HepG2 (cell line): Measurements from ENCODE around the gene COLEC12. TPM values are rescaled to one million over a fixed set of nuclear protein-coding genes. Genes with fewer than 3 reads are reported as not detected.
A peak's percentile ranks its signal among the peaks of the same experiment; 100 is the strongest.

Source experiments
- CBX1 ChIP-seq: IDR thresholded peaks from one replicate; pipeline ENCODE4 v1.6.1; 2016; ENCODE audit warnings: antibody characterized with exemption, low read depth
- HDAC1 ChIP-seq: sonication (generic); formaldehyde crosslinking; IDR thresholded peaks from 2 replicates; pipeline ENCODE4 v1.5.1; 2020; ENCODE audit warnings: mild to moderate bottlenecking, missing genetic modification reagents
- KLF11 ChIP-seq: IDR thresholded peaks from 2 replicates; pipeline ENCODE4 v1.6.1; 2016; ENCODE audit warnings: missing compliant biosample characterization
- LCORL ChIP-seq, 2 experiments: fragments of 450-650 bp in 1 of 2; sonication (generic) in 1 of 2; formaldehyde crosslinking in 1 of 2; IDR thresholded peaks; 2 replicates each; pipeline versions ENCODE4 v1.5.0 to v1.6.1; 2017 to 2020; ENCODE audit warnings: antibody characterized with exemption in 1 of 2, missing genetic modification reagents in 1 of 2
- MLLT10 ChIP-seq: sonication (generic); formaldehyde crosslinking; IDR thresholded peaks from 2 replicates; pipeline ENCODE4 v1.4.0; 2020; ENCODE audit warnings: missing genetic modification reagents
- TBX2 ChIP-seq: sonication (generic); formaldehyde crosslinking; IDR thresholded peaks from 2 replicates; pipeline ENCODE4 v1.5.0; 2020; ENCODE audit warnings: missing genetic modification reagents, mild to moderate bottlenecking, borderline replicate concordance
- USF2 ChIP-seq, 2 experiments: sonication (generic) in 1 of 2; formaldehyde crosslinking in 1 of 2; IDR thresholded peaks; 2 replicates each; pipeline versions ENCODE4 v1.5.1 to v1.6.1; 2011 to 2020; ENCODE audit warnings: borderline replicate concordance in 1 of 2, low read depth in 1 of 2, low read length in 1 of 2, mild to moderate bottlenecking in 1 of 2, missing genetic modification reagents in 1 of 2, moderate library complexity in 1 of 2
- ZBED4 ChIP-seq: sonication (generic); formaldehyde crosslinking; IDR thresholded peaks from 2 replicates; pipeline ENCODE4 v1.4.0; 2020; ENCODE audit warnings: missing genetic modification reagents, borderline replicate concordance
- ZFP37 ChIP-seq: sonication (generic); formaldehyde crosslinking; IDR thresholded peaks from 2 replicates; pipeline ENCODE4 v1.4.0; 2020; ENCODE audit warnings: missing genetic modification reagents, borderline replicate concordance
- ZFP82 ChIP-seq: sonication (generic); formaldehyde crosslinking; IDR thresholded peaks from 2 replicates; pipeline ENCODE4 v1.5.1; 2020; ENCODE audit warnings: mild to moderate bottlenecking, missing genetic modification reagents, borderline replicate concordance
- ZMYM4 ChIP-seq: sonication (generic); formaldehyde crosslinking; IDR thresholded peaks from 2 replicates; pipeline ENCODE4 v1.8.1; 2023; ENCODE audit warnings: mild to moderate bottlenecking, missing genetic modification reagents
- ZNF317 ChIP-seq: sonication (generic); formaldehyde crosslinking; IDR thresholded peaks from 2 replicates; pipeline ENCODE4 v1.5.0; 2020; ENCODE audit warnings: mild to moderate bottlenecking, missing genetic modification reagents
- ZNF563 ChIP-seq: sonication (generic); formaldehyde crosslinking; IDR thresholded peaks from 2 replicates; pipeline ENCODE4 v1.8.0; 2022; ENCODE audit warnings: mild to moderate bottlenecking, moderate library complexity, missing genetic modification reagents
- ZNF564 ChIP-seq: sonication (generic); formaldehyde crosslinking; IDR thresholded peaks from 2 replicates; pipeline ENCODE4 v1.8.1; 2023; ENCODE audit warnings: mild to moderate bottlenecking, missing genetic modification reagents
- ZNF570 ChIP-seq: sonication (generic); formaldehyde crosslinking; IDR thresholded peaks from 2 replicates; pipeline ENCODE4 v1.4.0; 2020; ENCODE audit warnings: mild to moderate bottlenecking, missing genetic modification reagents, borderline replicate concordance
- ZNF609 ChIP-seq: sonication (generic); formaldehyde crosslinking; IDR thresholded peaks from 2 replicates; pipeline ENCODE4 v1.4.0; 2020; ENCODE audit warnings: mild to moderate bottlenecking, missing genetic modification reagents, borderline replicate concordance
- polyA plus RNA-seq, 8 experiments: library from polyadenylated mRNA; depleted of rRNA in 3 of 8; stranded (reverse) in 7 of 8; unstranded in 1 of 8; fragments of >200 nt; fragmentation: Illumina TruSeq in 4 of 8; extraction: Trizol in 4 of 8; gene quantifications; 2 replicates each; pipeline versions ENCODE4 v1.2.1 to v1.2.3, GENCODE V29; 2011 to 2016; ENCODE audit warnings: low read depth in 4 of 8, missing spikeins in 1 of 8, mixed read lengths in 1 of 8; ENCODE audit not compliant: insufficient read depth in 1 of 8
- total RNA-seq, 5 experiments: library from RNA; depleted of rRNA; stranded (reverse); fragments of >200 nt; fragmentation: Illumina TruSeq; extraction: Trizol; gene quantifications; 2 replicates each; pipeline ENCODE4 v1.2.3, GENCODE V29; 2016; ENCODE audit warnings: low read depth in 1 of 5

The COLEC12 gene
- total and polyA plus RNA-seq, 2 of the 13 experiments (the other 11 are each of a cell fraction or from before 2014, with no cell fraction given): 0.02 to 0.11 TPM

GRCh38 chr18:475202-476031, 25.1 kb downstream of the COLEC12 start (continued):
- TF ChIP-seq CBX1 (no peak), ZBED4 (CRISPR knock-in tag) (no peak), ZFP37 (CRISPR knock-in tag) (no peak), ZMYM4 (peak; percentile 27; the same call in 1 of the 2 replicates), ZNF570 (no peak), KLF11 (CRISPR knock-in tag) (no peak), TBX2 (CRISPR knock-in tag) (no peak), MLLT10 (no peak), ZNF317 (CRISPR knock-in tag) (peak; percentile 88), LCORL (IDR thresholded peaks at IDR 0.05) (no peak), LCORL (CRISPR knock-in tag; IDR thresholded peaks at IDR 0.05) (peak; percentile 72), ZNF609 (CRISPR knock-in tag) (no peak), ZFP82 (CRISPR knock-in tag) (no peak), USF2 (IDR thresholded peaks at IDR 0.05; ENCODE audit: low read depth, low read length) (no peak), USF2 (CRISPR knock-in tag; IDR thresholded peaks at IDR 0.05; ENCODE audit: borderline replicate concordance) (no peak), ZNF563 (CRISPR knock-in tag) (no peak), ZNF564 (CRISPR knock-in tag) (no peak), HDAC1 (CRISPR knock-in tag) (peak; percentile 59; the same call in 1 of the 2 replicates)
